GM18873 (cell line): ENCODE results near the gene DMD.
"Not testable (repeated sequence)": the region's sequence is repeated elsewhere in the genome, so short reads cannot be mapped to it uniquely, and the experiment has no call there.

Source experiments
- ATAC-seq: cut with Tn5 transposase; IDR thresholded peaks from one replicate; pipeline ENCODE4 v1.9.1; 2021; ENCODE audit warnings: mild to moderate bottlenecking, moderate library complexity, moderate number of reproducible peaks; ENCODE audit not compliant: unreplicated experiment, low FRiP score

Gene DMD

GRCh38 chrX:32137525-32137924 is 1073.8 kb downstream of the DMD start:
- no peak for ATAC-seq

- ATAC-seq = no peak
Measured at GRCh38 chrX:32126997-32127396, 1084.4 kb downstream of the DMD start.

DNA sequence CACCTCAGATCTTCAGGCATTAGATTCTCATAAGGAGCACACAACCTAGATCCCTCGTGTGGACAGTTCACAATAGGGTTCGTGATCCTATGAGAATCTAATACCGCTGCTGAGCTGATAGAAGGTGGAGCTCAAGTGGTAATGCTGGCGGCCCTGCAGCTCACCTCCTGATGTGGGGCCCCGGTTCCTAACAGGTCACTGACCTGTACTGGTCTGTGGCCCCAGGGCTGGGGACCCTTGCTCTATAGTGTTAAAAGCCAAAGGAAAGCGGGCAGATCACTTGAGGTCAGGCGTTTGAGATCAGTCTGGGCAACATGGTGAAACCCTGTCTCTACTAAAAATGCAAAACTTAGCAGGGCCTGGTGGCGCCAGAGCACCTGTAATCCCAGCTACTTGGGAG is 1092.5 kb downstream of the DMD start:
- no peak for ATAC-seq

DNA sequence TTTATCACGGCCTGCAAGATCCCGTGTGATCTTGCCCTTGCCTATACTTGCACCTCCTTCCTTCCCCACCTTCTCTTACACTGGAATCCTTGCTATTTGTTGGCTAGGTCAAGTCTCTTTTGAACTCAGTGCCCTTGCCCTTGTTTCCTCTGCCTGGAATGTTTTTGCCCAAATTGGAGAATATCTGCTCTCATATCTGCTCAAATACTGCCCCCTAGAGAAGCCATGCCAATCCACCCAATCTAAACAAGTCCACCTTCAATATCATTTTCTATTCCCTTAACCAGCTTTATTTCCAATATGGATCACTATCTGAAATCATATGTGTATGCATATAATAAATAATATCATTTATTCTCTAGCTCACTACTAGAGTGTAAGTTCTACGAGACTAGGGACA is 1095.3 kb downstream of the DMD start:
- ATAC-seq = no peak

- no peak for ATAC-seq
Measured at GRCh38 chrX:32087663-32088062, 1123.7 kb downstream of the DMD start.

- no peak for ATAC-seq
Measured at GRCh38 chrX:32084757-32085156, 1126.6 kb downstream of the DMD start.

- ATAC-seq = no peak
Measured at GRCh38 chrX:32048285-32048684, 1163.1 kb downstream of the DMD start.

DNA sequence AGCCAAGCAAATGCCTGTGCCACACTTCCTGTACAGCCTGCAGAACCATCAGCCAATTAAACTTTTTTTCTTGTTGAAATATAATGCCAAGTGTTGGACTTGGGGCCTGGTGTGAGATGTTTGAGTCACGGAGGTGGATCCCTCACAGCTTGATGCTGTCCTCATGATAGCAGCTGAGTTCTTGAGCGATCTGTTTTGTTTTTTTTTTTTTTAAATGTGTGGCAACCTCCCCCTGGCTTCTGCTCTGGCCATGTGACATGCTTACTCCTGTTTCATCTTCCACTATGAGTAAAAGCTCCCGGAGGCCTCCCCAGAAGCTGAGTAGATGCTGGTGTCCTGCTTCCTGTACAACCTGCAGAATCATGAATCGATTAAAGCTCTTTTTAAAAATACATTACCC is 1166.2 kb downstream of the DMD start:
- ATAC-seq = no peak

- no peak for ATAC-seq
Measured at GRCh38 chrX:32041181-32041580, 1170.2 kb downstream of the DMD start.

DNA sequence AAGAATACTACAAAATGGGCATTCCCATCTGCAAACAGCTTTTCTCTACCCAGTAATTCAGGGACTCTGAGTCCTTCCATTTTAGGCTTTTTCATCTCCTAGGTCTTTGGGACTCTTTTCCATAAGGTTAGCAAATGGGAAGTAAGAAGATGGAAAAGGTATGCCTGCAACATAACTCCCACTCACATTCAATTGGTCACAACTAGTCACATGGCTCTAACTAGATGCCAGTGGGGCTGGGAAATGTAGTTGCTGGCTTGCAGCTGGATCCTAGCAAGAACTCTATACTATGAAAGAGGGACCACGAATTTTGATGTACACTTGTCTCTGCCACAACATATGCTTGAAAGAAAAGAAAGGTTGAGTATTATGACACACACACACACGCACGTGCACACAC is 1184.6 kb downstream of the DMD start:
- ATAC-seq = no peak

DNA sequence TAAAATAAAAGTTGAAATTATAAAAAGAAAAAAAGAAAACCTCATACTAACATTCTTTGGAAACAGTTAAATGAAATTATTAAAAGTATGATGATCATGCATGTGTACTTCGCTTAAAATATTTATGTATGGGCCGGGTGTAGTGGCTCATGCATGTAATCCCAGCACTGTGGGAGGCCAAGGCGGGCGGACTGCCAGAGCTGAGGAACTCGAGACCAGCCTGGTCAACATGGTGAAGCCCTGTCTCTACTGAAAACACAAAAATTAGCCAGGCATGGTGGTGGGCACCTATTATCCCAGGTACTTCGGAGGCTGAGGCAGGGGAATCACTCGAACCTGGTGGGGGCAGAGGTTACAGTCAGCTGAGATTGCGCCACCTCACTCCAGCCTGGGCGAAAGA is 1187.3 kb downstream of the DMD start:
- ATAC-seq = no peak

GRCh38 chrX:32016195-32016594 is 1195.2 kb downstream of the DMD start:
- no peak for ATAC-seq

DNA sequence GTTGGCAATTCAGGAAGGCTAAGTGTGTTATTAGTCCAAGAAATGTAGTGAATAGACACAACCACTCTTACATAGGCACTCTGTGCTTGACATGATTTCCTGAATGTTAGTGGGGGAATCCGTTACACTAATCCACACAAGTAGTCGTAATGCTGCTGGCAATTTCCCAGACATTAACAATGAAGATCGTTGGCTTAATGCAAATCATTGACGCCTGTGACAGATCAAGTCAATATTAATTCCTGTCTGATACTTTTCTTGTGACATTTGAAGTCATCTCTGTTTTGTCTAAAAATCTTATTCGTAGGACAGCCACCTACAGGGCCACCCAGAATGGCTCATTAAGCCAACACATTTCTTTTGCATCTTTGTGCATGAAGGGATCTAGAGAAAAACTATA is 1200.4 kb downstream of the DMD start:
- ATAC-seq = no peak

DNA sequence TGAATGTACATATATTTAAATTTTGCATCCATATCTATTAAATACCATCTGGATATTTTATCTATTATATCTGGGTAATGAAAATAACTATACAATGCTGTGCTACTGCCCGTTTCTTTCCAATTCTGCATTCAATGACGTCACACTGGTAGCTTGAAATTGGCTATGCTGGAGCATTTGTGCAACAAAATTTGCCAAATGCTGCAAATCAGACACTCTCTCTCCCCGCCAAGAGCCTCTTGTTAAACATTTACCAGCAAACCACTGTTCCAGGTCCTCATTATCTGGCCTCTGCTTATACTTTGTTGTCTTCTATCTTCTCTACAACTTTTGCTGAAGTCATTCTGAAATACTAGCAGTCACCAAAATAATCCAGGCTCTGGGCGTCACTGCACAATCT is 1201.1 kb downstream of the DMD start:
- no peak for ATAC-seq

GRCh38 chrX:31993637-31994036 is 1217.7 kb downstream of the DMD start:
- ATAC-seq = no peak

- no peak for ATAC-seq
Measured at GRCh38 chrX:31988975-31989374, 1222.4 kb downstream of the DMD start.

DNA sequence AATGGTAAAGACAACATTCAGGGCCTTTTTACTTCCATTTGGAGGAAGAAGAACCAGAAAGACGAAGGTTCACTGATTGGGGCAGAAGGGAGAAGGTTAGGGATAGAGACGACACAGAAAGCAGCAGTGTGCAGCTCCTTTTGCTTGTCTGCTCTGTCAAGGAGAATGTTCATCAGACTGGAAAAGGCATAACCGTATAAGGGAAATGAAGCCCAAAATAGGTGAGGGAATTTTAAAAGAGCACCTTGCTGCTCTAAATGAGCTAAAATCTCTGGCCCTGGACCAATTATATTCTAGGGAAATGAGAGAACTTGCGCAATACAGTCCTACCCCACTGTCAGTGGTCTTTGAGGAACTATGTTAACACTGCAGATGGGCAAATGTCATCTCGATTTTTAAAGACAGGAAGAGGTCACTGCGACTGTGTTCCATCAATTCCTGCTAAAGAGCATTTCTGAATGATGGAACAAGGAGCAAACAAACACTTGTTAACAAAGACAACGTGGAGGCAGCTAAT is 1229.7 kb downstream of the DMD start:
- no peak for ATAC-seq

DNA sequence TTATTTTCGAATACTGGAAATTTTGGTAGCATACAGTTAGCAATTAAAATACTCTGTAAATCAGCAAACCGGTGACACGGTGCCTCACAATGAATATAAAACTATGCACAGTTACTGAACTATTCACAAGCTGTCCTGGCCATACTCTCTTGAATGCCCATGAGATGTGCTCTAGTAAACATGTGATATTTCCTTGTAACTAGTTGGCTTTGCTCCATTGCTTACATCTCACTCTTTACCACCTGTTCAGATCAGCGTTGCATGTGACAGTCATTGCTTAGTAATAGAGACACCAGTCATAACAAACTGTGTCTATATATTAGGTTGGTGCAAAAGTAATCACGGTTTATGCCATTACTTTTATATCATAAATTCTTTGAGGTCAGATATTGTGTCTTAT is 1241.6 kb downstream of the DMD start:
- no peak for ATAC-seq

GRCh38 chrX:31962256-31962655 is 1249.1 kb downstream of the DMD start:
- ATAC-seq = no peak

DNA sequence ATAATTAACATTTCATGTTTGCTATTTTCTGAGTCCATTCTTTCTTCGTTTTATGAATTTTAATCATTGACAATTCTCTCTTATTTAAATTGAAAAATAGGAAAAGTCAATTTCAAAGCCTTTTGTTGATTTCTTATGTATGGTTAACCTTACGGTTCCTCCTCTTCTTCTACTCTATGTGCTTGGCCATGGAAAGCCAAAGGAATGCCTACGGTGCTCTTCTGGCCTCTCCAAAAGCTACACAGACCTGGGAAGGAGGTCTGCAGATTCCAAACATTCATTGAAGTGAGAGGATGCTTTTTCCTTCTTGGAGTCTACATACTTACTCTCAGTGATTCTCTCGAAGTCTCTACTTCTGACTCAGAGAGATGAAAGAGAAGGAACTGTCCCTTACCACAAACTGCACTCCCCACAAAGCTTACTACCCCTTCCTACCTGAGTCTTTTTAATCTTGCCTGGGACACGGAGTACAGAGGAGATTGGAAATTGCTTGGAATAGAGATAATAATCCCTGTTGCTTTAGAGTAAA is 1276.4 kb downstream of the DMD start:
- ATAC-seq = no peak

DNA sequence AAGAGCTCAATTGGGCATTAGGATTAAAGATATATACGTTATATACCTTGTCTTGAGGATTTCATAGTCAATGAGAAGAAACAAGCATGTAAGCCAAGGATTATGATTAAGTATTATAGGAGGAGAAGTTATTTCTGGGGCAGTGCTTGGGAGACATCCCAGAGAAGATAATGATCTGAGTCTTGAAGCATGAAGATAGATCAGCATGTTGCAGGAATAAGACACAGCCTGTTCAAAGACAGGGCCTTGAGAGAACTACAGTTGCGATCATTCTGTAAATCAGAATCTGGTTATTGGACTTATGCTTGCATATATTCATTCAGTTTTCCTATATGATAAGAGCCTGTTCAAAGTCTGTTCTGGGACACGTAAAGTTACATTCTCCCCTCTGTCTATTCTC is 1277.3 kb downstream of the DMD start:
- no peak for ATAC-seq

GRCh38 chrX:31932769-31933168 is 1278.6 kb downstream of the DMD start:
- no peak for ATAC-seq

- ATAC-seq = not testable (repeated sequence)
Measured at GRCh38 chrX:31932320-31932719, 1279.0 kb downstream of the DMD start.
